HepG2 (cell line): ENCODE results near the gene CASP3. TPM values are rescaled to one million over a fixed set of nuclear protein-coding genes. Genes with fewer than 3 reads are reported as not detected.
A peak's percentile ranks its signal among the peaks of the same experiment; 100 is the strongest.

Experiments
- ARID2 ChIP-seq: sonication (generic); formaldehyde crosslinking; IDR thresholded peaks from 2 replicates; pipeline ENCODE4 v1.8.1; 2022; ENCODE audit warnings: mild to moderate bottlenecking, missing genetic modification reagents, borderline replicate concordance
- CBX1 ChIP-seq: IDR thresholded peaks from one replicate; pipeline ENCODE4 v1.6.1; 2016; ENCODE audit warnings: antibody characterized with exemption, low read depth
- EZH2 ChIP-seq: conservative IDR thresholded peaks from 2 replicates; pipeline ENCODE4 v1.6.1; 2012; ENCODE audit warnings: mild to moderate bottlenecking, low read depth, low read length, moderate library complexity
- HDAC6 ChIP-seq: fragments of 200-600 bp; sonication (generic); IDR thresholded peaks from 2 replicates; pipeline ENCODE4 v1.7.0; 2017; ENCODE audit warnings: mild to moderate bottlenecking, antibody characterized with exemption, low read length, low read depth
- HHEX ChIP-seq: IDR thresholded peaks from 2 replicates; pipeline ENCODE4 v1.6.1; 2016; ENCODE audit warnings: control low read depth
- LCORL ChIP-seq, 2 experiments: fragments of 450-650 bp in 1 of 2; sonication (generic) in 1 of 2; formaldehyde crosslinking in 1 of 2; IDR thresholded peaks; 2 replicates each; pipeline versions ENCODE4 v1.5.0 to v1.6.1; 2017 to 2020; ENCODE audit warnings: antibody characterized with exemption in 1 of 2, missing genetic modification reagents in 1 of 2
- NFKB2 ChIP-seq: sonication (generic); formaldehyde crosslinking; IDR thresholded peaks from 2 replicates; pipeline ENCODE4 v1.4.0; 2020; ENCODE audit warnings: missing genetic modification reagents, borderline replicate concordance
- NFYB ChIP-seq: sonication (generic); formaldehyde crosslinking; IDR thresholded peaks from 2 replicates; pipeline ENCODE4 v1.4.0; 2020; ENCODE audit warnings: missing genetic modification reagents
- POLR2G ChIP-seq: fragments of 200-400 bp; formaldehyde crosslinking; IDR thresholded peaks from 2 replicates; pipeline ENCODE4 v1.6.1; 2018; ENCODE audit warnings: mild to moderate bottlenecking, low read depth, low read length, moderate library complexity
- RERE ChIP-seq: IDR thresholded peaks from 2 replicates; pipeline ENCODE4 v1.6.1; 2016; ENCODE audit warnings: low read depth, missing genetic modification reagents, missing compliant biosample characterization
- TGIF2 ChIP-seq: IDR thresholded peaks from 2 replicates; pipeline ENCODE4 v1.6.1; 2016; ENCODE audit warnings: control low read depth, missing compliant biosample characterization
- THYN1 ChIP-seq: sonication (generic); formaldehyde crosslinking; IDR thresholded peaks from 2 replicates; pipeline ENCODE4 v1.8.1; 2023; ENCODE audit warnings: low read depth, mild to moderate bottlenecking, moderate library complexity, missing genetic modification reagents, borderline replicate concordance
- UBTF ChIP-seq: sonication (generic); formaldehyde crosslinking; IDR thresholded peaks from 2 replicates; pipeline ENCODE4 v1.4.0; 2020; ENCODE audit warnings: mild to moderate bottlenecking, missing genetic modification reagents
- ZNF143 ChIP-seq: sonication (generic); formaldehyde crosslinking; IDR thresholded peaks from 2 replicates; pipeline ENCODE4 v1.4.0; 2020; ENCODE audit warnings: missing genetic modification reagents
- ZNF292 ChIP-seq: sonication (generic); formaldehyde crosslinking; IDR thresholded peaks from 2 replicates; pipeline ENCODE4 v1.8.1; 2022; ENCODE audit warnings: mild to moderate bottlenecking, low read depth, missing genetic modification reagents, borderline replicate concordance
- ZNF644 ChIP-seq: IDR thresholded peaks from 2 replicates; pipeline ENCODE4 v1.6.1; 2016; ENCODE audit warnings: low read depth
- polyA plus RNA-seq, 8 experiments: library from polyadenylated mRNA; depleted of rRNA in 3 of 8; stranded (reverse) in 7 of 8; unstranded in 1 of 8; fragments of >200 nt; fragmentation: Illumina TruSeq in 4 of 8; extraction: Trizol in 4 of 8; gene quantifications; 2 replicates each; pipeline versions ENCODE4 v1.2.1 to v1.2.3, GENCODE V29; 2011 to 2016; ENCODE audit warnings: low read depth in 4 of 8, missing spikeins in 1 of 8, mixed read lengths in 1 of 8; ENCODE audit not compliant: insufficient read depth in 1 of 8
- total RNA-seq, 5 experiments: library from RNA; depleted of rRNA; stranded (reverse); fragments of >200 nt; fragmentation: Illumina TruSeq; extraction: Trizol; gene quantifications; 2 replicates each; pipeline ENCODE4 v1.2.3, GENCODE V29; 2016; ENCODE audit warnings: low read depth in 1 of 5
- TF ChIP-seq, protein P1 (sequence below): sonication (generic); formaldehyde crosslinking; IDR thresholded peaks from 2 replicates; pipeline ENCODE4 v1.8.1; 2023; ENCODE audit warnings: missing genetic modification reagents, inconsistent platforms, borderline replicate concordance
- TF ChIP-seq, protein P2 (sequence below): sonication (generic); formaldehyde crosslinking; IDR thresholded peaks from 2 replicates; pipeline ENCODE4 v1.4.0; 2020; ENCODE audit warnings: mild to moderate bottlenecking, missing genetic modification reagents

The CASP3 gene
- total and polyA plus RNA-seq, 2 of the 13 experiments (the other 11 are each of a cell fraction or from before 2014, with no cell fraction given): 26.0 to 77.8 TPM

GRCh38 chr4:184649026-184649970 is at the start of gene CASP3, which contains the start of gene PRIMPOL (continued):
- TF ChIP-seq RERE (CRISPR knock-in tag) (no peak), EZH2 (no peak), NFYB (CRISPR knock-in tag) (no peak), ZNF143 (CRISPR knock-in tag) (no peak), POLR2G (peak; percentile 78), THYN1 (CRISPR knock-in tag) (no peak), CBX1 (peak; percentile 81), UBTF (CRISPR knock-in tag) (peak; percentile 94), HDAC6 (no peak), ZNF644 (CRISPR knock-in tag) (no peak), NFKB2 (CRISPR knock-in tag) (0 out of 2 replicates have a peak, but pooled peaks have one; percentile 21), ARID2 (CRISPR knock-in tag) (no peak), HHEX (CRISPR knock-in tag) (no peak), TGIF2 (peak; percentile 20; the same call in 1 of the 2 replicates), LCORL (IDR thresholded peaks at IDR 0.05) (no peak), LCORL (CRISPR knock-in tag; IDR thresholded peaks at IDR 0.05) (no peak), ZNF292 (CRISPR knock-in tag) (no peak)
- TF ChIP-seq, protein P1, sequence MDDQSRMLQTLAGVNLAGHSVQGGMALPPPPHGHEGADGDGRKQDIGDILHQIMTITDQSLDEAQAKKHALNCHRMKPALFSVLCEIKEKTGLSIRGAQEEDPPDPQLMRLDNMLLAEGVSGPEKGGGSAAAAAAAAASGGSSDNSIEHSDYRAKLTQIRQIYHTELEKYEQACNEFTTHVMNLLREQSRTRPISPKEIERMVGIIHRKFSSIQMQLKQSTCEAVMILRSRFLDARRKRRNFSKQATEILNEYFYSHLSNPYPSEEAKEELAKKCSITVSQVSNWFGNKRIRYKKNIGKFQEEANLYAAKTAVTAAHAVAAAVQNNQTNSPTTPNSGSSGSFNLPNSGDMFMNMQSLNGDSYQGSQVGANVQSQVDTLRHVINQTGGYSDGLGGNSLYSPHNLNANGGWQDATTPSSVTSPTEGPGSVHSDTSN (CRISPR knock-in tag): no peak
- TF ChIP-seq, protein P2, sequence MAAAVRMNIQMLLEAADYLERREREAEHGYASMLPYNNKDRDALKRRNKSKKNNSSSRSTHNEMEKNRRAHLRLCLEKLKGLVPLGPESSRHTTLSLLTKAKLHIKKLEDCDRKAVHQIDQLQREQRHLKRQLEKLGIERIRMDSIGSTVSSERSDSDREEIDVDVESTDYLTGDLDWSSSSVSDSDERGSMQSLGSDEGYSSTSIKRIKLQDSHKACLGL (CRISPR knock-in tag): peak; percentile 34; the same call in 1 of the 2 replicates
